GM18499 (cell line): ENCODE results near the gene SIPA1L3.
"Not testable (repeated sequence)": the region's sequence is repeated elsewhere in the genome, so short reads cannot be mapped to it uniquely, and the experiment has no call there.

Source experiments
- ATAC-seq: cut with Tn5 transposase; IDR thresholded peaks from one replicate; pipeline ENCODE4 v1.9.1; 2021; ENCODE audit warnings: moderate number of reproducible peaks; ENCODE audit not compliant: insufficient read depth, unreplicated experiment

The SIPA1L3 gene

GRCh38 chr19:38013913-38014580 lies 107.0 kb downstream of the SIPA1L3 start:
- no peak for ATAC-seq

- no peak for ATAC-seq
Measured at GRCh38 chr19:38015216-38015615, 108.2 kb downstream of the SIPA1L3 start.

- ATAC-seq: no peak
Measured at GRCh38 chr19:38015761-38016160, 108.8 kb downstream of the SIPA1L3 start.

- no peak for ATAC-seq
Measured at GRCh38 chr19:38017401-38018151, 110.6 kb downstream of the SIPA1L3 start.

GRCh38 chr19:38018694-38019395 lies 111.8 kb downstream of the SIPA1L3 start:
- no peak for ATAC-seq

GRCh38 chr19:38019396-38019724 lies 112.4 kb downstream of the SIPA1L3 start:
- ATAC-seq: no peak

GRCh38 chr19:38020311-38020710 lies 113.3 kb downstream of the SIPA1L3 start:
- ATAC-seq: no peak

GRCh38 chr19:38021352-38021751 lies 114.3 kb downstream of the SIPA1L3 start:
- no peak for ATAC-seq

- no peak for ATAC-seq
Measured at GRCh38 chr19:38022791-38023670, 116.0 kb downstream of the SIPA1L3 start.

- ATAC-seq: no peak
Measured at GRCh38 chr19:38023671-38024541, 116.9 kb downstream of the SIPA1L3 start.

GRCh38 chr19:38024992-38025908 lies 118.2 kb downstream of the SIPA1L3 start:
- no peak for ATAC-seq

GRCh38 chr19:38025909-38026307 lies 118.9 kb downstream of the SIPA1L3 start:
- ATAC-seq: no peak

- no peak for ATAC-seq
Measured at GRCh38 chr19:38028913-38029510, 122.0 kb downstream of the SIPA1L3 start.

- ATAC-seq: not testable (repeated sequence)
Measured at GRCh38 chr19:38030001-38030400, 123.0 kb downstream of the SIPA1L3 start.

GRCh38 chr19:38030686-38031422 lies 123.8 kb downstream of the SIPA1L3 start:
- ATAC-seq: no peak

GRCh38 chr19:38031423-38031770 lies 124.4 kb downstream of the SIPA1L3 start:
- no peak for ATAC-seq

- ATAC-seq: no peak
Measured at GRCh38 chr19:38032151-38032550, 125.1 kb downstream of the SIPA1L3 start.

- no peak for ATAC-seq
Measured at GRCh38 chr19:38032951-38033350, 125.9 kb downstream of the SIPA1L3 start.
